Epithelial cell of prostate (primary cell): ENCODE results near the gene RHOBTB1.

ENCODE experiments used
- DNase-seq: peaks from one replicate; pipeline ENCODE4 v3.0.0-alpha.2; 2011; ENCODE audit warnings: low read depth, low spot score
- H3K27ac ChIP-seq: fragments of 450-650 bp; 2 replicates; pipeline ENCODE4 v1.5.1; 2017; ENCODE audit warnings: mild to moderate bottlenecking

The RHOBTB1 gene

GRCh38 chr10:60944910-60945297 is 919 bp upstream of the RHOBTB1 start:
- no peak overlapping the region for H3K27ac ChIP-seq
- no peak for DNase-seq

DNA sequence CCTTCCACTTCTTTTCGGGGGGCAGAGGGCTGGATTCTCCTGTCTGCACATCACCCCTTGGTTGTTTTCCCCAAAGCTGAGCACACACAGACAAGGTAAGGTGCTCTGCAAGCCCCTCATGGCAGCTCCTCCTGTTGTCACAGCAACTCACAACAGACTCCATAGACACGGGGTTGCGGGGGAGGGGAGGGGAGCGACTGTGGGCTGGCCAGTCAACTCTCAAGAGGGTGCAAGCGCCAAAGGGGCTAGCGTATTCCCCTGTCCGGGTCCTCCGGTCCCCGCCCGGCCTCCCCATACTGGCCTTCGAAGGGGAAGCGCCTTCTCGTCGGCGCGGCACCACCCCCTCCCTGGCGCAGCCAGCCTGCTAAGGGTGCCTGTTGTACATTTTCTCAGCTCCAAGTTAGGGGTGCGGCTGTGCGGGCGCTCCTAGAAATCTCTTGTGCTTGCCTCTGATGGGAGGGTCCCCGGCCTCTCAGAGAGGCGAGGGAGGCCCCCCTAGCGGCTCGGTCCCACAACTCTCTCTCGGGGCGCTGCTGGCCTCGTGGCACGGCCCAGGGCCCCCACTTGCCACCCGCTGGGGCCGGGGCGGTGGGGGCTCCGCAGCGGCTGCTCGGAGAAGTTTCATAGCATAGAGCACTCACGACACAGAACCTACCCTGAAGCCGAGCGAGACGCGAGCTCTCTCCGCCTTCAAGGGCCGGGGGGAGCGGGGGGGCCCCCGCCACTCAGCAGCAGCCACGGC is 498 bp downstream of the RHOBTB1 start:
- H3K27ac ChIP-seq = peak overlapping the region; percentile 60

GRCh38 chr10:60942788-60943315 is 1.1 kb downstream of the RHOBTB1 start:
- no peak for DNase-seq
- H3K27ac ChIP-seq = no peak overlapping the region

More for the DNA sequence above, 498 bp downstream of the RHOBTB1 start:
- no peak for DNase-seq

GRCh38 chr10:60942134-60942787 is 1.7 kb downstream of the RHOBTB1 start:
- H3K27ac ChIP-seq = no peak overlapping the region
- DNase-seq = no peak

- no peak overlapping the region for H3K27ac ChIP-seq
- DNase-seq = no peak
Measured at GRCh38 chr10:60940446-60940845, 3.5 kb downstream of the RHOBTB1 start.

DNA sequence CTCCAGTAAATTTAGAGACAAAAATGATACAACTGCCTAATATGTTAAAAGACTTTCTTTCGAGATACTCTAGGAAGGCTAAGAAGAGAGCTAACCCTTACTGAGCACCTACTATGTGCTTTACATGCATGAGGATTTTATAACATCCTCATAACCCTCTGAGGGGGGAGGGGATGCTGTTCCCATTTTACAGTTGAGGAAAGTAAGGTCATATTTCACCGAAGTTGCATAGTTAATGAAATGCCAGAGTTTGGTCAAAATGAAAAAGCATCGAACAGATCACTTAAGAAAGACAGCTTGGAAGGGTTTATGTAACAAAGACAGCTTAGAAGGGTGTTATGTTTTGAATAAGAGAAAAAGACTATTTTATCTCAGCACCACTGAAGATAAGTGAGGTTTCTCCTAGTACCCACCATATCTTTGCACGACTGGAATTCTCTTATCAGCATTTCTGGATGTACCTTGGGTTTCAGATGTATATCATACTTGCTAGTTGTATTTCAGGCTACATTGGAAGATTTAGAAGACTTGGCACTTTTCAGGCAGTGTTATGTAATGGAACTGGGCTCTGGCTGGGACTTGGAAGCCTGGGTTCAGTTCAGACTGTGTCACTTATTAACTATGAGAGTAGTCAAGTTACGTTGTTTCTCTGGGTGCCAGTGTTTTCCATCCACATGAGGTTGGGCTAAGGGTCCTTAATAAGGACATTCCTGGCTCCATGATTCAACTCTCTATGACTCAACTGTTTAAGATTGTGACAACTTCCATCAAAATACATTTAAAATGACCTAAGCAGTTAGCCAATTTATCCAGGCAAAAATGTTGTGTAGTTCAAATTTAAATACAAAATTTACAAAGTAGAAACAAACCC is 6.0 kb downstream of the RHOBTB1 start:
- DNase-seq = no peak
- H3K27ac ChIP-seq = no peak overlapping the region

GRCh38 chr10:60937022-60937421 is 7.0 kb downstream of the RHOBTB1 start:
- no peak overlapping the region for H3K27ac ChIP-seq
- no peak for DNase-seq

DNA sequence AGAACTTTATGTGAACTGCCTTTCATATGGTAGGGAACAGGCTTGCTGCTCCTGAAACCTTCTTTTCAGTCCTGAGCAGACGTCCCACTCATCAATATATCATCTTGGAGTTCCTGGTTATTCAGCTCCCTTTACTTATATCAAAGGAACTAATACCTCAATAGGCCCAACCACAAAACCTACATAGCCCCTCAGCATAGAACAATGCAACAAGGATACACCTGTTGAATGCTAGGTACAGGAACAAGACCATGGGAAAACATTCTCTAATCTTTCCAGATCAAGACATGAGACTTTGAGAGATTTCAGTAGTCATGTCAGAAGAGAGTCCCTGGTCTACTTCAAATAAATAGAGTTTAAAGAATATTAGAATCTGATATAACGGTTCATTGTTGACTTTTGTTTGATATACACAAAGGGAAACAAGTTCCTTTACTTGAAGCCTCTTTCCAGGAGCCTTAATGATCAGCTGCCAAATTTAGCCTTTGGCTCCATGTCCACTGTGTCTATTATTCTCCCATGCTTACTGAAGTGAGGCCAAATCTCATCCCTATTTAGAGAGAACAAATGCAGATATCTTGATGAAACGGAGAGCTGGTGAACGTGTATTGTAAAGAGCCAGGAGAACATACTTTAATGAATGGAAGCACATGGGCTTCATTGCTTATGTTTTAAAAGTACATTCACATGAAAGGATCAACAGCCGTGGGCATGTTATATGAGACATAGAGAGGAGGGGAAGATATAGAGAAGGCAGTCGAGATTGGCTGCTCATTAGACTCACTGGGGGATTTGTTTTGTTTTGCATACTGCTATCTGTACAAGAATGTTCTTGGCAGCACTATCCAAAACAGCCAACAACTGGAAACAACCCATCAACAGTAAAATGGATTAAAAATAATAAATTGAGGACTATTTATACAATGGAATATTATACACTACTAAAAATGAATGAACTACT is 9.5 kb downstream of the RHOBTB1 start:
- no peak for DNase-seq
- no peak overlapping the region for H3K27ac ChIP-seq

DNA sequence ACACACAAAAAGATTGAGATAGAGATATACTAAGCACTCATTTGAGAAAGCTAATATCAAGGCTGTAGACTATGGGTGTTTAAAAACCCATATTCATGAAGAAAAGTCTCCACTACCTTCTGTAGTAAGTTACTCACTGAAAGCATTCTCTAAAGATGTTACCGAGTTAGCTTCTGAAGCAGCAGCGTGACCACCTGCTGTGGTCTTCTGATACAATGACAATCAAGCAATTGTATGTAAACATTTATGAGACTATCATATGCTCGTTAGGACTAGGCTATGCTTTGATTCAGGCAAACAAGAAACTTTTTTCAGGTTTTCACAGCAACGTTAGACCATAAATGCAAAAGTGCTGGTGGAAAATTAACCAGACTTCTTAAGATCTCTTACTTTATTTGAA is 11.2 kb downstream of the RHOBTB1 start:
- DNase-seq = no peak
- H3K27ac ChIP-seq = no peak overlapping the region

DNA sequence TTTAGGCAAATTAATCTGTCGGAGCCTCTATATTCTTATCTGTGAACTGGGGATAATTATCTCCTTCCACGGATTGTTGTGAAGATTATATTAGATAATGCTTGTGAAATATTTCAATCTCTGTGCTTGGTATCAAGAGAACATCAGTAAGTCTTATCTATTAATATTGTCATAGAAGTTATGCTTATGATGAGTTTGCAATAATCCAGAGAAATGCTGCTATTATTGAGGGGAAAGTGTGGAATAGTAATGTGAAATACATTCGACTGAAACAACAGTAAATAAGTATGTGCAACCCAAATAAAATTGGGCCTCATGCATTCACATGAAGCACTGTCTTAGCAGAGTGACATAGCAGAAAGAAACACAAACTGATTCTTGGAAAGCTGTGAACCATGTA is 13.7 kb downstream of the RHOBTB1 start:
- no peak overlapping the region for H3K27ac ChIP-seq
- no peak for DNase-seq

GRCh38 chr10:60921633-60922032 is 22.4 kb downstream of the RHOBTB1 start:
- no peak for DNase-seq
- H3K27ac ChIP-seq = no peak overlapping the region

GRCh38 chr10:60920479-60920878 is 23.5 kb downstream of the RHOBTB1 start:
- no peak overlapping the region for H3K27ac ChIP-seq
- no peak for DNase-seq

- DNase-seq = no peak
Measured at GRCh38 chr10:60919551-60919950, 24.4 kb downstream of the RHOBTB1 start.

GRCh38 chr10:60917331-60918280 is 26.4 kb downstream of the RHOBTB1 start:
- no peak overlapping the region for H3K27ac ChIP-seq
- DNase-seq = no peak

More at GRCh38 chr10:60919551-60919950, 24.4 kb downstream of the RHOBTB1 start:
- H3K27ac ChIP-seq = no peak overlapping the region

DNA sequence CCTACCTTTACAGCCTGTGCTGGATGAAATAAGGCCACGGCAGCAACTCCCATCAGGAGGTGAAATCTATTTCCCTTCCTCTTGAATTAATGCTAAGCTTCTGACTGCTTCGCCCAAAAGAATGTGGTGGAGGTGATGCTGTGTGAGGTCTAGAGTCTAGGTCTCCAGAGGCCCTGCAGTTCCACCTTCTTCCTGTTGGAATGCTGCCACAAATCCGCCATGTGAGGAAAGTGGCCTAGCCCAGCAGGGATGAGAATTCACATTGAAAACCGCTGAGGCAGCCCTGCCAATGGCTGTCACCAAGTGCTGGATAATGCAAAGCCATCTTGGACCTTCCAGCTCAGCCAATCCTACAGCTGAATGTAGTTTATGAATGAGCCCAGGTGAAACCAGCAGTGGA is 28.0 kb downstream of the RHOBTB1 start:
- DNase-seq = no peak

DNA sequence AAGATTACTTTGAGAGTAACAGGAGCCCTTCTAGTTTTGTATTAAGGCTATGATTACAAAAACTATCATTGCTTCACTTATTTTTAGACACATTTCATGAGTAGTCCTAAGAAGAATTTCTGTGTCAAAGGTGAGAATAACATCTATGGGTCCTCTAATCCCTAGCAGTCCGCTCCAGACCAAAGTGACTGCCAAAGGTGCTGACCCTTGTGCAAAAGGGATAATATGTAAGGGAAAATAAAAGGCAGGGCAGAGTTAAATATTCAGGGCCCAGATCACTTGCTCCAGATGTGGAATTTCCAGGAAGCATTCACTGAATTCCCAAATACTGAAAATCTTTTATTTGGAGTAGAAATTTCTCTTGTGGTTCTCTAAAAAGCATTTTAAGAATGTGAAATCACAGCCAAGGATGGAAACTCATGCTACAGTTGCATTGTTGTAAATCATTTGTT is 29.3 kb downstream of the RHOBTB1 start:
- H3K27ac ChIP-seq = no peak overlapping the region
- DNase-seq = no peak

More for the DNA sequence above, 28.0 kb downstream of the RHOBTB1 start:
- H3K27ac ChIP-seq = no peak overlapping the region

- H3K27ac ChIP-seq = no peak overlapping the region
- no peak for DNase-seq
Measured at GRCh38 chr10:60913657-60914056, 30.3 kb downstream of the RHOBTB1 start.

DNA sequence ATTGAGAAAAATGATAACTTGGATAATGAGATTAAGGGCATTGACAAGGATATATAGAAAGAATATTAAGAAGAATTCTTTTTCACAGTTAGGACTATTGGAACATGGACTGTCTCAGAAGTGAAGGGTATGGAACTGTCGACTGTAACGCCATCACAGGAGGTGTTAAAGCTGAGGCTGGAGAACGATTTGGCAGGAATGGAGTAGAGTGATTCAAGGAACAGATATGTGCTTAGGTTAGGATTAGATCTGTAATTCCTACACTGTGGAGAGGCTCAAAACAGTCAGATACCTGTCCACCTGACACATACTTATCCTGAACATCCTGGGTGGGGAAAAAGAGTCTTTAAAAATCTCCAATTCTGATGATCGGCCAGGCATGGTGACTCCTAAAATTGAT is 30.9 kb downstream of the RHOBTB1 start:
- H3K27ac ChIP-seq = no peak overlapping the region
- DNase-seq = no peak
